Right lobe of liver (tissue), 4 donors: ENCODE measurements around the gene RTF2.

ENCODE experiments used
- POLR2A ChIP-seq: fragments of 450-650 bp; IDR thresholded peaks from one replicate; pipeline ENCODE4 v1.6.1; 2017; ENCODE audit warnings: antibody characterized with exemption, mild to moderate bottlenecking
- TF ChIP-seq, protein P1 (sequence below), 4 donors: fragments of 200-600 bp in 3 of 4; fragments of 450-650 bp in 1 of 4; IDR thresholded peaks; one replicate each; pipeline versions ENCODE4 v1.5.1 to v1.8.0; 2016 to 2022; ENCODE audit warnings: antibody characterized with exemption in 4 of 4, mild to moderate bottlenecking in 2 of 4
- donor health status: DM: no; HTN: no; CAD: no.
- donor health status: DM: no; HTN: no; CAD: no.
- donor health status: DM: no; HTN: yes; CAD: no.

DNA sequence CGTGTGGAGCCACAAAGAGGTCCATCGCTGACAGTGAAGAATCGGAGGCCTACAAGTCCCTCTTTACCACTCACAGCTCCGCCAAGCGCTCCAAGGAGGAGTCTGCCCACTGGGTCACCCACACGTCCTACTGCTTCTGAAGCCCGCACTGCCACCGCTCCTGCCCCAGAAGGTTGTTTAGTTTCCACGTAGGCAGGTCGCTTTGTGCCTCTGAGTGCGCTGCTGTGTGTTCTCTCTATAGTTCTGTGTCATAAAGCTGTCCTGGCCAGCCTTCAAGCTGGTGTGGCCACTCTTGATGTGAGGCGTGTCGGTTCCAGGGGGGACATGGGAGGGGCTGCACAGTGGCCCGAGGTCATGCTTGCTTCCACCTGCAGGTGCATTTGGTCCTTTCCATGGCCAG is 49.7 kb downstream of the RTF2 start:
- TF ChIP-seq, protein P1, sequence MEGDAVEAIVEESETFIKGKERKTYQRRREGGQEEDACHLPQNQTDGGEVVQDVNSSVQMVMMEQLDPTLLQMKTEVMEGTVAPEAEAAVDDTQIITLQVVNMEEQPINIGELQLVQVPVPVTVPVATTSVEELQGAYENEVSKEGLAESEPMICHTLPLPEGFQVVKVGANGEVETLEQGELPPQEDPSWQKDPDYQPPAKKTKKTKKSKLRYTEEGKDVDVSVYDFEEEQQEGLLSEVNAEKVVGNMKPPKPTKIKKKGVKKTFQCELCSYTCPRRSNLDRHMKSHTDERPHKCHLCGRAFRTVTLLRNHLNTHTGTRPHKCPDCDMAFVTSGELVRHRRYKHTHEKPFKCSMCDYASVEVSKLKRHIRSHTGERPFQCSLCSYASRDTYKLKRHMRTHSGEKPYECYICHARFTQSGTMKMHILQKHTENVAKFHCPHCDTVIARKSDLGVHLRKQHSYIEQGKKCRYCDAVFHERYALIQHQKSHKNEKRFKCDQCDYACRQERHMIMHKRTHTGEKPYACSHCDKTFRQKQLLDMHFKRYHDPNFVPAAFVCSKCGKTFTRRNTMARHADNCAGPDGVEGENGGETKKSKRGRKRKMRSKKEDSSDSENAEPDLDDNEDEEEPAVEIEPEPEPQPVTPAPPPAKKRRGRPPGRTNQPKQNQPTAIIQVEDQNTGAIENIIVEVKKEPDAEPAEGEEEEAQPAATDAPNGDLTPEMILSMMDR (IDR thresholded peaks at IDR 0.05): no peak
- no peak for TF ChIP-seq POLR2A
